ENCODE results near the gene P2RX3.
"Not testable (repeated sequence)": the region's sequence is repeated elsewhere in the genome, so short reads cannot be mapped to it uniquely, and the experiment has no call there.

DNA sequence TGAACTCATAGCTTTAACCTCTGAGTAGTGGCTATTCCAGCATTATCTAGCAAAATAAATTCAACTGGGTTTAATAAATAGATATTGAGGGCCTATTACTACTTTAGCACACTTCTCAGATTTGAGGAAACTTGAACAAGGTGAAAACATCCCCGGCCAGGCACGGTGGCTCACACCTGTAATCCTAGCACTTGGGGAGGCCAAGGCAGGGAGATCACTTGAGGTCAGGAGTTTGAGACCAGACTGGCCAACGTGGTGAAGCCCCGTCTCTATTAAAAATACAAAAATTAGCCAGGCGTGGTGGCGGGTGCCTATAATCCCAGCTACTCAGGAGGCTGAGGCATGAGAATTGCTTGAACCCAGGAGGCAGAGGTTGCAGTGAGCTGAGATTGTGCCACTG is 1.3 kb upstream of the P2RX3 start:
- TF ChIP-seq, protein P1, sequence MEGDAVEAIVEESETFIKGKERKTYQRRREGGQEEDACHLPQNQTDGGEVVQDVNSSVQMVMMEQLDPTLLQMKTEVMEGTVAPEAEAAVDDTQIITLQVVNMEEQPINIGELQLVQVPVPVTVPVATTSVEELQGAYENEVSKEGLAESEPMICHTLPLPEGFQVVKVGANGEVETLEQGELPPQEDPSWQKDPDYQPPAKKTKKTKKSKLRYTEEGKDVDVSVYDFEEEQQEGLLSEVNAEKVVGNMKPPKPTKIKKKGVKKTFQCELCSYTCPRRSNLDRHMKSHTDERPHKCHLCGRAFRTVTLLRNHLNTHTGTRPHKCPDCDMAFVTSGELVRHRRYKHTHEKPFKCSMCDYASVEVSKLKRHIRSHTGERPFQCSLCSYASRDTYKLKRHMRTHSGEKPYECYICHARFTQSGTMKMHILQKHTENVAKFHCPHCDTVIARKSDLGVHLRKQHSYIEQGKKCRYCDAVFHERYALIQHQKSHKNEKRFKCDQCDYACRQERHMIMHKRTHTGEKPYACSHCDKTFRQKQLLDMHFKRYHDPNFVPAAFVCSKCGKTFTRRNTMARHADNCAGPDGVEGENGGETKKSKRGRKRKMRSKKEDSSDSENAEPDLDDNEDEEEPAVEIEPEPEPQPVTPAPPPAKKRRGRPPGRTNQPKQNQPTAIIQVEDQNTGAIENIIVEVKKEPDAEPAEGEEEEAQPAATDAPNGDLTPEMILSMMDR (conservative IDR thresholded peaks at IDR 0.05): not testable (repeated sequence)
- not testable (repeated sequence) for TF ChIP-seq EZH2 (IDR thresholded peaks at IDR 0.05; ENCODE audit: low read depth)

Measured in PC-9 (cell line).